ENCODE measurements around the gene AGTR2.
"Not testable (repeated sequence)": the region's sequence is repeated elsewhere in the genome, so short reads cannot be mapped to it uniquely, and the experiment has no call there.

AGTR2 gene

GRCh38 chrX:116170511-116170910, at the start of gene AGTR2:
TSS of gene AGTR2 (plus strand) at chrX:116170744. CDS start at chrX:116172281, 1,537 bp downstream.
- no peak for DNase-seq (ENCODE audit: low read depth in 2 of 2)

- no peak for DNase-seq (ENCODE audit: low read depth in 2 of 2)
Measured at GRCh38 chrX:116135277-116135676, 35.3 kb upstream of the AGTR2 start.

GRCh38 chrX:116141270-116141669, 29.3 kb upstream of the AGTR2 start:
- DNase-seq (ENCODE audit: low read depth in 2 of 2), result not testable (repeated sequence)

GRCh38 chrX:116142976-116143375, 27.6 kb upstream of the AGTR2 start:
- no peak for DNase-seq (ENCODE audit: low read depth in 2 of 2)

- no peak for DNase-seq (ENCODE audit: low read depth in 2 of 2)
Measured at GRCh38 chrX:116172976-116173375, 2.4 kb downstream of the AGTR2 start.

- DNase-seq (ENCODE audit: low read depth in 2 of 2), result no peak
Measured at GRCh38 chrX:116181300-116181699, 10.8 kb downstream of the AGTR2 start.

- DNase-seq (ENCODE audit: low read depth in 2 of 2), result no peak
Measured at GRCh38 chrX:116185163-116185562, 14.6 kb downstream of the AGTR2 start.

- DNase-seq (ENCODE audit: low read depth in 2 of 2), result no peak
Measured at GRCh38 chrX:116194649-116195048, 24.1 kb downstream of the AGTR2 start.

- DNase-seq (ENCODE audit: low read depth in 2 of 2), result no peak
Measured at GRCh38 chrX:116198235-116198634, 27.7 kb downstream of the AGTR2 start.

- DNase-seq (ENCODE audit: low read depth in 2 of 2), result no peak
Measured at GRCh38 chrX:116198810-116199209, 28.3 kb downstream of the AGTR2 start.

GRCh38 chrX:116204932-116205331, 34.4 kb downstream of the AGTR2 start:
- DNase-seq (ENCODE audit: low read depth in 2 of 2), result no peak

GRCh38 chrX:116213262-116213661, 42.7 kb downstream of the AGTR2 start:
- no peak for DNase-seq (ENCODE audit: low read depth in 2 of 2)

- not testable (repeated sequence) for DNase-seq (ENCODE audit: low read depth in 2 of 2)
Measured at GRCh38 chrX:116217080-116217479, 46.5 kb downstream of the AGTR2 start.
